Kidney (tissue), 14 donors: ENCODE results near the gene LIN28A. TPM values are rescaled to one million over a fixed set of nuclear protein-coding genes. Genes with fewer than 3 reads are reported as not detected.

ENCODE experiments used
- DNase-seq, 5 donors: peaks; one replicate each; pipeline ENCODE4 v3.0.0-alpha.2; 2013 to 2020
- FAIRE-seq: peaks from 2 replicates; lab custom pipeline; 2012; peaks lifted over from hg19 to GRCh38; lab: Jason Lieb, UNC
- H3K27ac ChIP-seq, 2 donors: one replicate each; pipeline ENCODE4 v1.7.0; 2013; ENCODE audit warnings: low read depth in 2 of 2, low read length in 2 of 2, inconsistent platforms in 1 of 2
- H3K27me3 ChIP-seq: one replicate; pipeline ENCODE4 v1.7.1; 2013; ENCODE audit warnings: low read length, inconsistent platforms; ENCODE audit not compliant: control insufficient read depth, insufficient read depth
- H3K36me3 ChIP-seq, 3 donors: one replicate each; pipeline versions ENCODE4 v1.7.0 to v1.7.1; 2013; ENCODE audit warnings: low read length in 3 of 3, control low read depth in 1 of 3, inconsistent platforms in 1 of 3; ENCODE audit not compliant: insufficient read depth in 3 of 3, control insufficient read depth in 2 of 3
- H3K4me1 ChIP-seq, 3 donors: one replicate each; pipeline versions ENCODE4 v1.7.0 to v1.7.1; 2013; ENCODE audit warnings: low read length in 3 of 3, inconsistent platforms in 1 of 3, low read depth in 1 of 3; ENCODE audit not compliant: control insufficient read depth in 2 of 3, insufficient read depth in 2 of 3
- H3K4me3 ChIP-seq, 3 donors: one replicate each; pipeline versions ENCODE4 v1.7.0 to v1.8.1; 2013; ENCODE audit warnings: low read length in 3 of 3, control low read depth in 1 of 3, inconsistent platforms in 1 of 3
- H3K9ac ChIP-seq, 3 donors: one replicate each; pipeline versions ENCODE4 v1.7.0 to v1.7.1; 2013; ENCODE audit warnings: low read length in 3 of 3, control low read depth in 1 of 3, inconsistent platforms in 1 of 3
- H3K9me3 ChIP-seq, 3 donors: one replicate each; pipeline versions ENCODE4 v1.7.0 to v1.7.1; 2013; ENCODE audit warnings: low read length in 3 of 3, control low read depth in 1 of 3, inconsistent platforms in 1 of 3; ENCODE audit not compliant: control insufficient read depth in 2 of 3, insufficient read depth in 1 of 3
- intact Hi-C: fragments of 100-400 bp; cut with DNase I; formaldehyde crosslinking; loops from one replicate; pipeline ENCODE4 v1.11.1; 2022
- polyA plus RNA-seq: library from polyadenylated mRNA; stranded (reverse); fragments of 350-450 nt; fragmentation: Illumina TruSeq; extraction: RNeasy Lipid Tissue Mini Kit (QIAGEN cat#74804); gene quantifications from one replicate; pipeline ENCODE4 v1.2.3, GENCODE V29; 2014; ENCODE audit warnings: low read depth, low replicate concordance; ENCODE audit not compliant: insufficient read depth
- total RNA-seq: library from RNA; stranded (reverse); fragmentation: NEBNext Ultra II Directional; extraction: Animal tissue kit (Norgen Biotek cat#: 25700); gene quantifications from one replicate; pipeline ENCODE4 v1.2.1, GENCODE V29; 2021
- TF ChIP-seq, protein P1 (sequence below): IDR thresholded peaks from 3 replicates; pipeline ENCODE4 v1.5.1; 2012; ENCODE audit warnings: mild to moderate bottlenecking, moderate library complexity, borderline replicate concordance; ENCODE audit not compliant: insufficient read depth; ENCODE audit errors: extremely low read depth
- donor health status: control.
- donor health status: control.
- donor health status: control.
- donor health status: control.
- donor health status: control.
- donor health status: DM: yes; HTN: yes; CAD: no.
- donor health status: Normal renal cell carcinoma (clear cell type).

The LIN28A gene
- total and polyA plus RNA-seq, 2 donors from 2014 or later = not detected

GRCh38 chr1:26375081-26375480 lies 35.5 kb upstream of the LIN28A start:
- Histone ChIP-seq H3K36me3 (no peaks in the 10 kb centered on the region), H3K27ac (no peak overlapping the region), H3K9me3 (no peaks in the 10 kb centered on the region), H3K4me1 (no peaks in the 10 kb centered on the region), H3K9ac (no peak overlapping the region), H3K27me3 (no peaks in the 10 kb centered on the region), H3K4me3 (no peak overlapping the region)
- intact Hi-C loops = no loop called here
- TF ChIP-seq, protein P1, sequence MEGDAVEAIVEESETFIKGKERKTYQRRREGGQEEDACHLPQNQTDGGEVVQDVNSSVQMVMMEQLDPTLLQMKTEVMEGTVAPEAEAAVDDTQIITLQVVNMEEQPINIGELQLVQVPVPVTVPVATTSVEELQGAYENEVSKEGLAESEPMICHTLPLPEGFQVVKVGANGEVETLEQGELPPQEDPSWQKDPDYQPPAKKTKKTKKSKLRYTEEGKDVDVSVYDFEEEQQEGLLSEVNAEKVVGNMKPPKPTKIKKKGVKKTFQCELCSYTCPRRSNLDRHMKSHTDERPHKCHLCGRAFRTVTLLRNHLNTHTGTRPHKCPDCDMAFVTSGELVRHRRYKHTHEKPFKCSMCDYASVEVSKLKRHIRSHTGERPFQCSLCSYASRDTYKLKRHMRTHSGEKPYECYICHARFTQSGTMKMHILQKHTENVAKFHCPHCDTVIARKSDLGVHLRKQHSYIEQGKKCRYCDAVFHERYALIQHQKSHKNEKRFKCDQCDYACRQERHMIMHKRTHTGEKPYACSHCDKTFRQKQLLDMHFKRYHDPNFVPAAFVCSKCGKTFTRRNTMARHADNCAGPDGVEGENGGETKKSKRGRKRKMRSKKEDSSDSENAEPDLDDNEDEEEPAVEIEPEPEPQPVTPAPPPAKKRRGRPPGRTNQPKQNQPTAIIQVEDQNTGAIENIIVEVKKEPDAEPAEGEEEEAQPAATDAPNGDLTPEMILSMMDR = no peak
- no peak for DNase-seq
- FAIRE-seq = no peak

GRCh38 chr1:26376050-26376449 lies 34.6 kb upstream of the LIN28A start:
- TF ChIP-seq, protein P1 = no peak
- no peaks in the 10 kb centered on the region for H3K4me1 ChIP-seq
- no peak overlapping the region for H3K9ac ChIP-seq
- no peak overlapping the region for H3K4me3 ChIP-seq
- H3K27ac ChIP-seq = no peak overlapping the region
- no peaks in the 10 kb centered on the region for H3K36me3 ChIP-seq
- H3K9me3 ChIP-seq = no peaks in the 10 kb centered on the region
- FAIRE-seq (no peak), DNase-seq (peak in 1 of 5 donors; percentile 1)
- intact Hi-C loops = no loop called here
- no peaks in the 10 kb centered on the region for H3K27me3 ChIP-seq

DNA sequence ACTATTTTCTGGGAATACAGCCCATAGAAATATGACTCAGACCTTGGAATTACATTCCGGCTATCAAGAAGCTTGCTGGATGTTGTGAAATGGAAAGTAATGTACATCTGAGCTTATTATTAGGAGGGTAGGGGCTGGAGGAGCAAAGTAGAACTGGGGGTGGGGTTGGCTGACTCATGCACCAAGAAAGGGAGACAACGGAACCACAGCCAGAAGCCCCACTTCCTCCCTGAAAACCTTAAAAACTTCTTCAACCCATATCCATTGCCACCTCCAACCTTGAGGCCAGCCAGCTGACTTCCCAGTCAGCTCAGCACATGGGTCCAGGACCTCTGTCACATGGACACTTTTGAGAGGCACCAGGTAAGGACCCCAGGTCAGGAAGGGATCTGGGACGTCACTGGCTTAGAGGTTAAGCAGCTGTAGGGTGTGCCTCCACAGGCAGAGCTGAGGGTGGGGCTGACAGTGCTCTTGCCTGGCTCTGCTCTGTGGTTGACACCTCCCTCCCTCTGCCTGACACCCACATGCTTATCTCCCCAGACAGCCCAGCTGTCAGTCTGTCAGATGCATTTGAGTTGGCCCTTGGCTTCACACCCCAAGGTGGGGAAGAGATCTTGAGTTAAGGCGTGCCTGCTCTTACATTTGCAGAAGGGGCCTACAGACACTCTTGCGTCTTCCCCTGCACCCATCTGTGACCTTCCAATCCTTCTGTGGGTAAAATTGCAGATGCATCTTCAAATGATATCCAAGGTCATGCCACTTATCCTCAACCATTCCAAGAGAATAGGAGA lies 32.3 kb upstream of the LIN28A start:
- no peaks in the 10 kb centered on the region for H3K9me3 ChIP-seq
- intact Hi-C loops = no loop called here
- no peak overlapping the region for H3K27ac ChIP-seq
- peak in 1 of 5 donors; percentile 66 for DNase-seq
- FAIRE-seq = no peak
- H3K4me3 ChIP-seq = no peak overlapping the region
- no peak overlapping the region for H3K9ac ChIP-seq
- H3K36me3 ChIP-seq = no peaks in the 10 kb centered on the region
- no peaks in the 10 kb centered on the region for H3K4me1 ChIP-seq
- H3K27me3 ChIP-seq = no peaks in the 10 kb centered on the region
- TF ChIP-seq, protein P1 = no peak
